Adrenal gland (tissue), 12 donors: ENCODE data around the gene MED27. TPM values are rescaled to one million over a fixed set of nuclear protein-coding genes. Genes with fewer than 3 reads are reported as not detected.

ENCODE experiments used
- DNase-seq, 7 donors: peaks; one replicate each; pipeline ENCODE4 v3.0.0-alpha.2; 2019 to 2020
- H3K27ac ChIP-seq, 5 donors: fragments of 200-600 bp; sonication (generic) in 4 of 5; 1 replicate in 3 of 5; 2 replicates in 2 of 5; pipeline versions ENCODE4 v1.5.1 to v1.8.0; 2016 to 2020; ENCODE audit warnings: mild to moderate bottlenecking in 1 of 5
- H3K27me3 ChIP-seq: fragments of 200-600 bp; 2 replicates; pipeline ENCODE4 v1.8.0; 2021
- H3K36me3 ChIP-seq, 2 donors: fragments of 200-600 bp; replicated peaks in 1 of 2; 1 replicate in 1 of 2; 2 replicates in 1 of 2; pipeline versions ENCODE4 v1.5.1 to v1.8.0; 2018 to 2022
- H3K4me1 ChIP-seq, 2 donors: fragments of 200-600 bp; replicated peaks in 1 of 2; 1 replicate in 1 of 2; 2 replicates in 1 of 2; pipeline versions ENCODE4 v1.5.1 to v1.8.0; 2018 to 2021
- H3K4me3 ChIP-seq, 4 donors: fragments of 200-600 bp; sonication (generic) in 3 of 4; one replicate each; pipeline ENCODE4 v1.5.1; 2016 to 2018
- H3K9me3 ChIP-seq, 3 donors: fragments of 200-600 bp; sonication (generic) in 1 of 3; replicated peaks in 1 of 3; 1 replicate in 2 of 3; 2 replicates in 1 of 3; pipeline versions ENCODE4 v1.5.1 to v1.8.0; 2016 to 2021
- POLR2A ChIP-seq, 2 donors: fragments of 450-650 bp; IDR thresholded peaks; one replicate each; pipeline ENCODE4 v1.6.1; 2017; ENCODE audit warnings: antibody characterized with exemption in 2 of 2, mild to moderate bottlenecking in 2 of 2, moderate library complexity in 1 of 2
- WGBS, 4 donors: extraction: QIAGEN DNeasy Blood & Tissue Kit in 2 of 4; methylation state at CpG; one replicate each; pipeline versions ENCODE4 v1.1.5 to v1.1.7; 2013 to 2017; 5-methylcytosine and 5-hydroxymethylcytosine counted together
- intact Hi-C, 2 donors: fragments of 100-400 bp; cut with DNase I; formaldehyde crosslinking; loops; one replicate each; pipeline versions ENCODE4 v1.14.1 to v1.15.0; 2022 to 2023
- polyA plus RNA-seq, 3 donors: library from polyadenylated mRNA; stranded (reverse); fragments of 200-250 nt in 2 of 3; fragments of 350-450 nt in 1 of 3; fragmentation: Illumina TruSeq in 1 of 3; extraction: RNeasy Lipid Tissue Mini Kit (QIAGEN cat#74804) in 1 of 3; gene quantifications; one replicate each; pipeline ENCODE4 v1.2.3, GENCODE V29; 2013 to 2014
- total RNA-seq, 9 donors: library from RNA; depleted of rRNA in 4 of 9; stranded (reverse); fragments of >200 nt in 4 of 9; fragments of 120-200 nt in 1 of 9; fragmentation: NEBNext Ultra II Directional in 1 of 9; extraction: Animal tissue kit (Norgen Biotek cat#: 25700) in 1 of 9; gene quantifications; one replicate each; pipeline versions ENCODE4 v1.1.0 to v1.2.4, GENCODE V29; 2013 to 2023
- TF ChIP-seq, protein P1 (sequence below), 6 experiments: fragments of 450-650 bp in 4 of 6; fragments of 200-600 bp in 2 of 6; sonication (generic) in 1 of 6; IDR thresholded peaks; 1 replicate in 5 of 6; 2 replicates in 1 of 6; pipeline versions ENCODE4 v1.5.1 to v1.8.0; 2016 to 2021; ENCODE audit warnings: antibody characterized with exemption in 6 of 6, mild to moderate bottlenecking in 2 of 6, moderate library complexity in 1 of 6
- donor health status: healthy with polysubstance abuse.
- donor health status: Bipolar disorder and iron deficiency.
- donor health status: DM: yes; HTN: yes; CAD: no.
- donor health status: DM: no; HTN: no; CAD: no.
- donor health status: DM: no; HTN: no; CAD: no.
- donor health status: DM: yes; HTN: yes; CAD: no.

Gene MED27
- total and polyA plus RNA-seq, 12 donors: 12.2 to 37.4 (median 15.9) TPM

GRCh38 chr9:132126680-132127236, 47.1 kb upstream of the MED27 start:
- Histone ChIP-seq H3K27me3 (peaks cover 33% of the 10 kb centered on the region), H3K9me3 (no peaks in the 10 kb centered on the region), H3K4me1 (no peaks in the 10 kb centered on the region), H3K27ac (no peak overlapping the region), H3K36me3 (no peaks in the 10 kb centered on the region), H3K4me3 (no peak overlapping the region)
- WGBS, 4 donors: 59 to 67% (median 65%) methylated on average over 11 to 13 of the region's 13 CpGs
- no peak for DNase-seq
- TF ChIP-seq, protein P1, sequence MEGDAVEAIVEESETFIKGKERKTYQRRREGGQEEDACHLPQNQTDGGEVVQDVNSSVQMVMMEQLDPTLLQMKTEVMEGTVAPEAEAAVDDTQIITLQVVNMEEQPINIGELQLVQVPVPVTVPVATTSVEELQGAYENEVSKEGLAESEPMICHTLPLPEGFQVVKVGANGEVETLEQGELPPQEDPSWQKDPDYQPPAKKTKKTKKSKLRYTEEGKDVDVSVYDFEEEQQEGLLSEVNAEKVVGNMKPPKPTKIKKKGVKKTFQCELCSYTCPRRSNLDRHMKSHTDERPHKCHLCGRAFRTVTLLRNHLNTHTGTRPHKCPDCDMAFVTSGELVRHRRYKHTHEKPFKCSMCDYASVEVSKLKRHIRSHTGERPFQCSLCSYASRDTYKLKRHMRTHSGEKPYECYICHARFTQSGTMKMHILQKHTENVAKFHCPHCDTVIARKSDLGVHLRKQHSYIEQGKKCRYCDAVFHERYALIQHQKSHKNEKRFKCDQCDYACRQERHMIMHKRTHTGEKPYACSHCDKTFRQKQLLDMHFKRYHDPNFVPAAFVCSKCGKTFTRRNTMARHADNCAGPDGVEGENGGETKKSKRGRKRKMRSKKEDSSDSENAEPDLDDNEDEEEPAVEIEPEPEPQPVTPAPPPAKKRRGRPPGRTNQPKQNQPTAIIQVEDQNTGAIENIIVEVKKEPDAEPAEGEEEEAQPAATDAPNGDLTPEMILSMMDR (IDR thresholded peaks at IDR 0.05): no peak
- no peak for TF ChIP-seq POLR2A (IDR thresholded peaks at IDR 0.05)
- intact Hi-C loops: no loop called here

GRCh38 chr9:132125944-132126679, 46.4 kb upstream of the MED27 start:
- no peak for TF ChIP-seq POLR2A (IDR thresholded peaks at IDR 0.05)
- TF ChIP-seq, protein P1 (IDR thresholded peaks at IDR 0.05): no peak
- H3K4me3 ChIP-seq: no peak overlapping the region
- intact Hi-C loops: no loop called here
- no peaks in the 10 kb centered on the region for H3K4me1 ChIP-seq
- H3K27me3 ChIP-seq: peaks cover 32% of the 10 kb centered on the region
- H3K9me3 ChIP-seq: no peaks in the 10 kb centered on the region
- no peak for DNase-seq
- WGBS, 4 donors: 55 to 61% (median 58%) methylated on average over 19 to 20 of the region's 20 CpGs
- no peaks in the 10 kb centered on the region for H3K36me3 ChIP-seq
- H3K27ac ChIP-seq: no peak overlapping the region

GRCh38 chr9:132125361-132125760, 45.7 kb upstream of the MED27 start:
- Histone ChIP-seq H3K4me3 (no peak overlapping the region), H3K27ac (no peak overlapping the region), H3K27me3 (peaks cover 32% of the 10 kb centered on the region), H3K9me3 (no peaks in the 10 kb centered on the region), H3K4me1 (no peaks in the 10 kb centered on the region), H3K36me3 (no peaks in the 10 kb centered on the region)
- WGBS, 4 donors: 31 to 34% (median 33%) methylated on average over 7 of the region's 7 CpGs
- no peak for DNase-seq
- TF ChIP-seq, protein P1 (IDR thresholded peaks at IDR 0.05): no peak
- TF ChIP-seq POLR2A (IDR thresholded peaks at IDR 0.05): no peak
- intact Hi-C loops: no loop called here

GRCh38 chr9:132124800-132125199, 45.1 kb upstream of the MED27 start:
- no peak for DNase-seq
- Histone ChIP-seq H3K27me3 (peaks cover 32% of the 10 kb centered on the region), H3K4me3 (no peak overlapping the region), H3K9me3 (no peaks in the 10 kb centered on the region), H3K27ac (no peak overlapping the region), H3K36me3 (no peaks in the 10 kb centered on the region), H3K4me1 (no peaks in the 10 kb centered on the region)
- TF ChIP-seq, protein P1 (IDR thresholded peaks at IDR 0.05): no peak
- TF ChIP-seq POLR2A (IDR thresholded peaks at IDR 0.05): no peak
- intact Hi-C loops: no loop called here
- WGBS, 4 donors: 37 to 42% (median 40%) methylated on average over 6 of the region's 6 CpGs
